ENCODE results near the gene MOK.

Gene MOK

GRCh38 chr14:102217987-102218421, 87.0 kb downstream of the MOK start:
- in situ Hi-C loops (cut with MboI; ENCODE audit: low sequenced_read_pairs, unreplicated experiment): no loop called here
- no peak for DNase-seq (ENCODE audit: low spot score)
- no peak for TF ChIP-seq CTCF (IDR thresholded peaks at IDR 0.05; ENCODE audit: borderline replicate concordance, control extremely low read depth, extremely low read depth, insufficient read depth, missing control alignments)

DNA sequence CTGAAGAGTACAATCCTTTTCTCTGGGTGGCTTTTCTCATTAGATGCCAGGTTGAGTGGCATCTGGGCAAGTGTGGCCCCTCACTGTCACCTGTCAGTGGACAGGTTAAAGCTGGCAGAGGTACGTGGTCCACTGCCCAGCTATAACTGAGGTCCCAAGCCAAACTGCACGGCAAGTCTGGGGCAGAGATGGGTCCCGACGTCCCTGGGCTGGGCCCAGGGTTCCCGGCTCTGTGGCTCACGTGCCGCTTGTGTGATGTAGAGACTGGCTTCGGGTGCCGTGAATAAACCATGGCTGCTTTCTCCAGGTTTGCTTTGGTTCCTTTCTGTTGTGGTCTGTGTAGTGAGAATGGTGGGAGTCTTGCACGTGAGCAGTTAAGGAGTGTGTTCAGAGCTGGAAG, 87.6 kb downstream of the MOK start:
- DNase-seq (ENCODE audit: low spot score): no peak
- in situ Hi-C loops (cut with MboI; ENCODE audit: low sequenced_read_pairs, unreplicated experiment): no loop called here
- TF ChIP-seq CTCF (IDR thresholded peaks at IDR 0.05; ENCODE audit: borderline replicate concordance, control extremely low read depth, extremely low read depth, insufficient read depth, missing control alignments): no peak

DNA sequence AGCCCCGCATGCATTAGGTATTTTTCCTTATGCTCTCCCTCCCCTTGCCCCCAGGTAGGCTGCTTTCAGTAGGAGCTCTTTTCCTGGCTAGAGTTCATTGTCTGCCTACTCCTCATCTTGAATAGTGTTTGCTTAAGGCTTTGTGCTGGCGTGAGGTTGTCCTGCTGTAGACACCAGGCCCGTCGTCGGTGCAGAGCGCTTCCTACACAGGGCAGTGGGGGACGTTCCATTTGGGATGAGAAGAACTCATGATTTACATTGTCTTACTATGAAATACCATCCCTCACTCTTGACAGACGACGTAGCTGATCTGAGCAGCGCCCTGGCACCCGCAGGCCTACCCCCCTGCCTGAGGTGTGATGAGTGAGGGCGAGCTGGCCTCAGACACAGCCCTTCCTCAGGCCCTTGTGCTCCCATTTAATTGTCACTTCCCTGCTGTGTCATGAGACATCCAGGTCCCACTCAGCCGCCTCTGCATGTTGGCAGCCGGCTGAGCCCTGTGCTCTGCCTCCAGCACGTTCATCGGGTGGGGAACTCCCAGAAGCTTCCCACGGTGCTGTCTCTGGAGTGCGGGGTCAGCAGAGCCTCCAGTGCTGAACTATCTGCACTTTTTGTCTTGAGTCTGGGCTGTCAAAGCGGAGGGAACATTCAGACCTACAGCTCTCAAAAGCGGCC, 89.3 kb downstream of the MOK start:
- TF ChIP-seq CTCF (IDR thresholded peaks at IDR 0.05; ENCODE audit: borderline replicate concordance, control extremely low read depth, extremely low read depth, insufficient read depth, missing control alignments): no peak
- in situ Hi-C loops (cut with MboI; ENCODE audit: low sequenced_read_pairs, unreplicated experiment): no loop called here
- DNase-seq (ENCODE audit: low spot score): no peak

DNA sequence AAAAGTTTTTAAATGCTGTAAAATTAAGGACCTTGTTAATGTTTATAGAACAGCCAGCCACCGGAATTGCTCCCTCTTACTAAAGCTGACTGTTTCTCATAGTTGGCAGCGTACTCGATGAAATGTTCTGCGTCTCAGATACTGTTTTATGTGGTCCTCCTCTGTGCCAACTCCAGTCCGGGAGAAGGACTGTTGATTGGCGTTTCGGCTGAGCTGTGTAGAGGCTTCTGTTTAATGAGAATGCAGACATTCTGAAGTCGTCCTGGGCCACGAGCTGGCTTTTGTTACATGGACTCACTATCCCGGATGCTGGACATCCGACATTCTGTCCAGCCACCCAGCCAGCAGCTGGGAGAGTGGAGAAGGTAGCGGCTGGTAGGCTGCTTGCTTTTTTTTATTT, 89.9 kb downstream of the MOK start:
- in situ Hi-C loops (cut with MboI; ENCODE audit: low sequenced_read_pairs, unreplicated experiment): no loop called here

GRCh38 chr14:102213984-102214658, 90.8 kb downstream of the MOK start:
- TF ChIP-seq CTCF (IDR thresholded peaks at IDR 0.05; ENCODE audit: borderline replicate concordance, control extremely low read depth, extremely low read depth, insufficient read depth, missing control alignments): no peak
- in situ Hi-C loops (cut with MboI; ENCODE audit: low sequenced_read_pairs, unreplicated experiment): no loop called here
- DNase-seq (ENCODE audit: low spot score): no peak

More for the DNA sequence above, 89.9 kb downstream of the MOK start:
- TF ChIP-seq CTCF (IDR thresholded peaks at IDR 0.05; ENCODE audit: borderline replicate concordance, control extremely low read depth, extremely low read depth, insufficient read depth, missing control alignments): no peak
- DNase-seq (ENCODE audit: low spot score): no peak

DNA sequence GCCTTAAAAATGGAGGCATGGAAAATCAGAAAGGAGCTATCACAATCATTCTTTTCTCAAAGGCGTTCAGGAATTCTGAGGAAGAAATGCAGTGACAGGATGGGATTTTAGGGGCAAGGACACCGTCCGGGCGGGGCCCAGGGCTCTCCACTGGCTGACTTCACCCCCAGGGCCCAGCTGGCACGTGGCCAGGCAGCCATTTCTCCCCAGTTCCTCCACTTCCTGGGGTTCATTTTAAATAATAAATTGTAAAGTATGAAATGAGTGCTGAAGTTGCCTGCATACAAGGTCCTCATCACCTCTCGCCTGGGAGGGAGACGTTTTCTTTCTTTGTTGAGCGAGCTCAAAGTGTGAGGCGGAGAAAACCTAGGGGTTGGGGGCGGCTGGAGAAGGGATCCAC, 91.5 kb downstream of the MOK start:
- TF ChIP-seq CTCF (IDR thresholded peaks at IDR 0.05; ENCODE audit: borderline replicate concordance, control extremely low read depth, extremely low read depth, insufficient read depth, missing control alignments): no peak
- no peak for DNase-seq (ENCODE audit: low spot score)
- in situ Hi-C loops (cut with MboI; ENCODE audit: low sequenced_read_pairs, unreplicated experiment): no loop called here

Measured in GM13976 (cell line).